ENCODE results near the gene DCAF6.

The DCAF6 gene

DNA sequence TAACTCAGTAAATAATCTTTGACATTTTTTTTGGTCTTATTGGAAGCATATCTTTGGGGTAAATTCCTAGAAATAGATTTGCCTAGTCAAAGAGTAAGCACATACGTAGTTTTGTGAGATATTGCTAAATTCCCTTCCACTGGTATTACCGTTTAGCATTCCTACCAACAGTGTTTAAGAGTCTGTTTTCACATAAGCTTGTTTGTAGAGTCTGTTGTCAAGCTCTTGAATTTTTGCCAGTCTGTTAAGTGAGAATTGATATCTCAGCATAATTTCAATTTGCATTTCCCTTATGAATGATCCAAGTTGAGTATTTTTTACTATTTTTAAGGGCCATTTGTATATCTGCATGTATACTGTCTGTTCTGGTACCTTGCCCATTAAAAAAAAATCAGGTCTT is 37.3 kb downstream of the DCAF6 start:
- no peak for DNase-seq

DNA sequence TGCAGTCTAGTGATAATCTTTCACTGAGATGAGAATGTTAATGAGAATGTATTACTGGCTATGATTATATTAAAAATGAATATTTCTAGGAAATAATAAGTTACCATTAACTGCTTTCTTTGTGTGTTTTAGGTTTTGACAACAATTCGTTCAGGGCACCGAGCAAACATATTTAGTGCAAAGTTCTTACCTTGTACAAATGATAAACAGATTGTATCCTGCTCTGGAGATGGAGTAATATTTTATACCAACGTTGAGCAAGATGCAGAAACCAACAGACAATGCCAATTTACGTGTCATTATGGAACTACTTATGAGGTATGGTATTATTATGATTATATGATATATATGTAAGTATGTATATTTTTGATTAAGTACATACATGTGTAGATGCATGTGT is 38.2 kb downstream of the DCAF6 start:
- DNase-seq = no peak

DNA sequence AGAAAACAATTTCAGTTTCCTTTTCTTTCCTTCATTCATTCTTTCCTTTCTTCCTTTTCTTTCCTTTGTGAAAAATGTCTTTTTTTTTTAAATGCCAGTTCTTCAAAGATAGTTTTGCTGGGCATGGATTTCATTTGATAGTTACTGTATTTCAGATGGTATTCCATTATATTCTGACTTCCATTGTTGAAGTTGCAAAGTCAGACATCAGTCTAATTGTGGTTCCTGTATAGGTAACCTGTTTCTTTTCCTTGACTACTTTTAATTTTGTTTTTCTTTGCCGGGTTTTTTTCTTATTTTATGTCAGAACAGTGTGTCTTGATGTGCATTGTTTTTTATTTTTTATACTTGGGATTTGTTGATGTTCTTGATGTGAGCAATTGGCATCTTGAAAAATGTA is 40.8 kb downstream of the DCAF6 start:
- no peak for DNase-seq

DNA sequence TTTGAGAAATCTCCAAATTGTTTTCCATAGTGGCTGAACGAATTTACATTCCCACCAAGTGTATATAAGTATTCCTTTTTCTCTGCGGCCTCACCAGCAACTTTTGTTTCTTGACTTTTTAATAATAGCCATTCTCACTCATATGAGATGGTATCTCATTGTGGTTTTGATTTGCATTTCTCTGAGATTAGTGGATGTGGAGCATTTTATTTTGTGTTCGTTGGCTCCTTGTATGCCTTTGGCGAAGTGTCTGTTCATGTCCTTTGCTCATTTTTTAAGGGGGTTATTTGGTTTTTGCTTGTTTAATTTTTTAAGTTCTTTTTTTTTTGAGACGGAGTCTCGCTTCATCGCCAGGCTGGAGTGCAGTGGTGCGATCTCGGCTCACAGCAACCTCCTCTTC is 45.5 kb downstream of the DCAF6 start:
- no peak for DNase-seq

DNA sequence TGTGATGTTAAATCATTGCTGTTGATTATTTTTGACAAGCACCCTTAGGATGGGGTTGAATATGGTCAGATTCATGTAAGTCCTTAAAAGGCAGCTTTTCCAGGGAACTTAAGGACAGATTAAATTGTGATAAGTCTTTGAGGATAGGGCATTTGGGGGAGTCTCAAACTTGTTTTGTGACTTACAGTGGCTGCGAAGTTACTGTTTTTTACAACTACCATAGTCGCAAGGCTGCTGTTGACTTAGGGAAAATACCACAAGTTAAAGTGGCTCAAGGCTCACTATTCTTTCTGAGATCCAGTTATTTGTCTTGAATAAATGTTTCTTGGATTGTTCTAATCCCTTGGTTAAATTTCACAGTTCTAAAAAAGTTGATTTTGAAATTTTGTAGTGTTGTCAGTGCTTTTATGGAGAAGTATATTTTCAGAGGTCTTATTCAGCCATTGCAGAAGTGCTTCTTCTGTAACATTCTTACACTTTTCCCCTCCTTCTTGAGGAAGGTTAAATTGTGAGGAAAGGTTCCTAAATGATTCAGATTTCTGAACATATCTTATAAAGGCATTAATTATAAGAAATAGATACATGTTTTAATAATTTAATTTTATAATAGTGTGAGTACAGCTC is 47.4 kb downstream of the DCAF6 start:
- no peak for DNase-seq

DNA sequence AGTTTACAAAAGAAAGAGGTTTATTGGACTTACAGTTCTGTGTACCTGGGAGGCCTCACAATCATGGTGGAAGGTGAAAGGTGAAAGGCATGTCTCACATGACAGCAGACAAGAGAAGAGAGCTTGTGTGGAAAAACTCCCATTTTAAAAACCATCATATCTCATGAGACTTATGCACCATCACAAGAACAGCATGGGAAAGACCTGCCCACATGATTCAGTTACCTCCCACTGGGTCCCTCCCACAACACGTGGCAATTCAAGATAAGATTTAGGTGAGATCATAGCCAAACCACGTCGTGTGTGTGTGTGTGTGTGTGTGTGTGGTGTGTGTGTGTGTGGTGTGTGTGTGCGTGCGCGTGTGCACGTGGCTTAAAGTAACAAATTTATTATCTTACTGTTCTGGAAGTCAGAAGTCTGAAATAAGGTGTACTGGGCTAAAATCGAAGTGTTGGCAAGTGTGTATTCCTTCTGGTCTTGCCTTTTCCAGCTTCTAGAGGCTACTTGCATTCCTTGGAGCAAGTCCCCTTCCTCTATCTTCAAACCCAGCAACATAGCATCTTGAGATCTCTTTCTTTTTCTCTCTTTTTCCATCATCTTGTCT is 48.5 kb downstream of the DCAF6 start:
- DNase-seq = no peak

DNA sequence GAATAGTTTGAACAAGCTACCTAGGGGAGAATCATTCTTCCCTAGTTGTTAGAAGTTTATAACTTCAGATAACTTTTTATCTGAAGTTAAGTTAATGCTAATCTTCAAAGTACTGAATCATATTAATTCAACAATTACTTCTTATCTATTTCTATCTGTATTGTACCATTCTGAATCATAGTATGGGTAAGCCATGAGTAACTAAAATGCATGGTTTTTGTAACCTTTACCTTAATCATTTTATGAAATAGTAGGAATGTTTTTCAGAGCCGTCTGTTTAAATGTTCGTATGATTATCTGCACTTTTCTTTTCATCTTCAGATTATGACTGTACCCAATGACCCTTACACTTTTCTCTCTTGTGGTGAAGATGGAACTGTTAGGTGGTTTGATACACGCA is 50.7 kb downstream of the DCAF6 start:
- DNase-seq = no peak

DNA sequence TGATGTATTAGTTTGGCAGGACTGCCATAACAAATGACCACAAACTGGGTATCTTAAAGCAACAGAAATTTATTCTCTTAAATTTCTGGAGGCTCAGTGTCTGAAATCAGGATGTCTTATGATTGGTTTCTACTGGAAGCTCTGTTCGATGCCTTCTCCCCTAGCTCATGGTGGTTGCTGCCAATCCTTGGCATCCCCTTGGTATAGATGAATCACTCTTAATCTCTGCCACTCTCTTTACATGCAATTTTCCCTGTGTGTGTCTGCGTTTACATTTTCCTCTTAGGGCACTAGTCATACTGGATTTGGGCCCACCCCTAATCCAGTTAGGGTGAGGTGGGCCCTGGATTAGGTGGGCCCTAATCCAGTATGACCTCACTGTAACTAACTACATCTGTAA is 55.1 kb downstream of the DCAF6 start:
- DNase-seq = no peak

DNA sequence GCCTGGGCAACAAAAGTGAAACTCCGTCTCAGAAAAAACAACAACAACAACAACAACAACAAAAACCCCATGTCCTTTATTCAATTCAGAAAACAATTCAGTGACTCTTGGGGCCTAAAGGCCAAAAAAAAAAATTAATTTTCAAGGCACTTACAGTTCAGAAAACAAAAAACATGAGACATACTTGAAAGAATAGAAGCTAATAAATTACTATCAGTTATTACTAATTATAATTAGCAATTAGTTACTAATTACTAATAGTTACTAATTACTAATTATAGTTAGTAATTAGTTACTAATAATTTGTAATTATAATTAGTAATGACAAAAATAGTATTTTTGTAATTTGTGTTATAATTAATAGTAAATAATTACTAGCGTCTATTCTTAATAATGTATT is 57.2 kb downstream of the DCAF6 start:
- DNase-seq = no peak

DNA sequence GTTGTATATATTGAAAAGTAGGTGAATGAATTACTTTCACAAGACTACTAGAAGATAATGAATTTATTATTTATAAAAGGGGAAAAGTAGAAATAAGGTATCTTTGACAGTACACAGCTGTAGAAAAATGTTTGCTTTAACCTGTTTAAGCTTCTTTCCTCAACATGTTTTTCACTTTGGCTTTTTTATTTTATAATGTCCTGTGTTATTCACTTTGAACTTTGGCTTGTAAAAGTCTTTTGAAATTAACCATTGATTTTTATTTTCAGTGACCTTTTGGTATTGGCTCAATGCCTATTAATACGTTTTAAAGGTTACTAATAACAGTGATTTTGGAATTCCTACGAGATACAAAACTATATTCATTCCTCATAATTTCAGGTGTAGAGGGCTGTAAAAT is 58.1 kb downstream of the DCAF6 start:
- no peak for DNase-seq

DNA sequence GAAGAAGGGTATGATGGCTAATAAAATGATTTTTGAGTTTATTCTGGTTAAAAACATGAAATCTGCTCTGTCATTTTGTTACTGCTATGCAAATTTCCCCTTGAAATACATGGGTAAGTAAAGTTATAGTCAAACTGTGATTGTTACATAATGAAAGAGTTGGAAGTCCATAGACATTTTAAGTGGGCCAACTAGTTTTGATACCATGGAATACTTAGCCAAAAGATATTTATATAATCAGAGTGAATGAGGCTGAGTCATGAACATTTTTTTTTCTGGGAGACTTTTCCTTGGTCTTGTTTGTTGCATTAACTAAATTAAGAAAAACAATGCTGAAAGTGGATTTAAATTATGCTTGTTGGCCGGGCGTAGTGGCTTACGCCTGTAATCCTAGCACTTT is 58.6 kb downstream of the DCAF6 start:
- DNase-seq = no peak

DNA sequence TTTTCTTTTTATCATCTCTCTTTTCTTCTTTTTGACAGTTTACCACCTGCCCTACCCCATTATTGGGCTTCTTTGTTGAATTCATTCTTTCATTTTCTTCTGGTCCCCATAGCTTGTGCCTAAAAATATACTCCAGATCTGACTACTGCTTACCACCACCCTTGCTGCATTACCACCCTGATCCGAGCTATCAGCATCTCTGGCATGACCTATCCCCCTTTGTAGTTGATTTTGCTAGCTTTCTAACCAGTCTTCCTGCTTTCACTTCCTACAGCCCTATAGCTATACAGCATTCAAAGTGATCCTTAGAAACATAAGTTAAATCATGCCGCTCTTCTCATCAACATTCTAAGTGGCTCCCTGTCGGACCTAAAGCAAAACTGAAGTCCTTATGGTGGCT is 59.8 kb downstream of the DCAF6 start:
- no peak for DNase-seq

DNA sequence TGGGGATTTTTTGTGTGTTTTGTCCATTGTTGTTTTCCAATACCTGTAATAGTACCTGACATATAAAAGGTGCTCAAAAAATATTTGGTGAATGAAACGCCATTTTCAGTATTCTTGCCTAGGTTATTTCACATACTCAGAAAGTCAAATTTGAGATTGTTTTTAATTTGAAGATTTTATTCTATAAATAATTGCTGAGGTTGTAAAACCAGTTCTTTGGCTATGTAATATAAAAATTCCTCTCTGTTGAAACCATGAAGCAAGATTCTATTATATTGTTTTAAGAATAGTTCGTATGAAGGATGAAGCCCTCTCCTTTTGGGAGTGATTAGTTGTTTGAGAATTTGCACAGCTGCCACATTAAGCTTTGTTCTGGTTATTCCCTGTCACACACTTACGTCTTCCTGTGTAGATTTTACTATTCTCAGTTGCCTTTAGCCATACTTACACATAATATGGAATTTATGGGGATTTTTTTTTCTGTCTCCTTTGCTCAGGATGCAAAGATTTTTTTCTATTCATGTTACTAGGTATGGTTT is 60.6 kb downstream of the DCAF6 start:
- no peak for DNase-seq

DNA sequence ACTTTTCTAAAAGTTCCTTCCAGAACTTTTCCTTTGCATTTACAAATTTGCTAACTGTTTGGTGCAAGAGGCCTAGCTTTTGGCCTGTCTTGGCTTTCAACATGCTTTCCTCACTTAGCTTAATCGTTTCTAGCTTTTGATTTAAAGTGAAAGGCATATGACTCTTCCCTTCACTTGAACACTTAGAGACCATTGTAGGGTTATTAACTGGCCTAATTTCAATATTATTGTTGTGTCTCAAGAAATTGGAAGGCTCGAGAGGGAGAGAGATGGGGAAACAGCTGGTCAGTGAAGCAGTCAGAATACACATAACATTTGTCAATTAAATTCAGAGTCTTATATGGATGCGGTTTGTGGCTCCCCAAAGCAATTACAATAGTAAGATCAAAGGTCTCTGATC is 63.4 kb downstream of the DCAF6 start:
- DNase-seq = no peak

DNA sequence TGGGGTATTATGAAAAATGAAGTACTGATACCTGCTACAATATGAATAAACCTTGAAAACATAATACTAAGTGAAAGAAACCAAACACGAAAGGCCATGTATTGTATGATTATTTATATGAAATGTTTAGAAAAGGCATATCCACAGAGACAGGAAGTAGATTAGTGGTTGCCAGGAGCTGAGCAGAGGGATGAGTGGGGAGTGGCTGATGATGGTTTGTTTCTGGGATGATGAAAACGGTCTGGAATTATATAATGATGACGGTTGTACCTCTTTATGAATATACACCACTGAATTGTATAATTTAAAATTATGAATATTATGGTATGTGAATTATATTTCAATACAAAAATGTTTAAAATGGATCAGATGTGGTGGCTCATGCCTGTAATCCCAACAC is 64.2 kb downstream of the DCAF6 start:
- no peak for DNase-seq

DNA sequence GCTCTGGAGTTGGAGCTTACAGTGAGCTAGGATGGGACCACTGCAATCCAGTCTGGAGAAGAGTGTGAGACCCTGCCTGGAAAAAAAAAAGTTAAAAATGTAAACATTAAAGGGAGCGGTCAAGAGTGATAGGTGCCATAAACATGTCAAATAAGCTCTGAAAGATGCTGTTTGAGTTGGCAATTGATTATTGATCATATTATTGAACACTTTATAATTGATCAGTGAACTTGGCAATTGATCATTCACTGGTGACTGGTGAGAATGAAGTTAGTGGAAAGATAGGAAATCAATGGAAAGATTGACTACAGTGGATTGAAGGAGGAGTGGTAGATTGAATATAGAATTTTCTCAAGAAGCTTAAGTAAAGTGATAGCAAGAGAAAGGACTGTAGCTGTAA is 64.7 kb downstream of the DCAF6 start:
- DNase-seq = no peak

DNA sequence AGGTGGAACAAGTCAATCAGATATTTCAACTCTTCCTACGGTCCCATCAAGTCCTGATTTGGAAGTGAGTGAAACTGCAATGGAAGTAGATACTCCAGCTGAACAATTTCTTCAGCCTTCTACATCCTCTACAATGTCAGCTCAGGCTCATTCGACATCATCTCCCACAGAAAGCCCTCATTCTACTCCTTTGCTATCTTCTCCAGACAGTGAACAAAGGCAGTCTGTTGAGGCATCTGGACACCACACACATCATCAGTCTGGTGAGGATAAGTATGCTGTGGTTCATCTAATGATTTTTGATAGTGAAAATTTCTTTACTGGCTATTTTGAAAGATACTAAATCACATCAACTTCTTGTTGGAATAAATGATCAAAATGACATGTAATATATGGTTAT is 68.0 kb downstream of the DCAF6 start:
- DNase-seq = no peak

DNA sequence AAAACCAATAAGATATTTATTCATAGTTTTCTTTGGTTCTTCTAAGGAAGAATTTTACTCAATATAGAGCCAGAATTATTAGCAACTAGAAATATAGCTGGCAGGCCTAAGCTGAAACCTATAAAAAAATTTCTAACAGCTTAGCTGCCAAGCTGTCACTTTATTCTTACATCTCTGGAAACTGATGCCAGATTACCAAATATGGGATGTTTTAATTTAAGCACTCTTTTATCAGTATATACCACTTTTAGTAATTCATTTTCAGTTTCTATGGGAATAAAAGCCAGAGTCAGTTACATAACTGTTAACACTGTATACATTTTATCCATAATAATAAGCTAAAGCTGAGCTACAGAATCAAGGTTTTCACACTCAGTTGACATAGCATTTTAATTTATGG is 69.0 kb downstream of the DCAF6 start:
- DNase-seq = no peak

DNA sequence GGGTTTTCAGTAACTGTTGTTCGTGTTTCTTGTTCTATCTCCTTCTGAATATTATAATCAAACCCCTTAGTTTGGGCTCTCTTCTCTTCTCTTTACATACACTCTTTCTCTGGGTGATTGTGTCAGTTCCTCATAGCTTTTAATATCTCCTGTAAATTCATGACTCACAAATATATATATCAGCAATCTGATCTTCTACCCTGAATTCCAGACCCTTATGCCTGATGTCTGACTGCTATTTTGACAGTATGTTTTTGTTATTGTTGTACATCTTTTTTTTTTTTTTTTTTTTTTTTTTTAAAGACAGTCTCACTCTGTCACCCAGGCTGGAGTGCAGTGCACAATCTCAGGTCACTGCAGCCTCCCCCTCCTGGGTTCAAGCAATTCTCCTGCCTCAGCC is 71.2 kb downstream of the DCAF6 start:
- no peak for DNase-seq

DNA sequence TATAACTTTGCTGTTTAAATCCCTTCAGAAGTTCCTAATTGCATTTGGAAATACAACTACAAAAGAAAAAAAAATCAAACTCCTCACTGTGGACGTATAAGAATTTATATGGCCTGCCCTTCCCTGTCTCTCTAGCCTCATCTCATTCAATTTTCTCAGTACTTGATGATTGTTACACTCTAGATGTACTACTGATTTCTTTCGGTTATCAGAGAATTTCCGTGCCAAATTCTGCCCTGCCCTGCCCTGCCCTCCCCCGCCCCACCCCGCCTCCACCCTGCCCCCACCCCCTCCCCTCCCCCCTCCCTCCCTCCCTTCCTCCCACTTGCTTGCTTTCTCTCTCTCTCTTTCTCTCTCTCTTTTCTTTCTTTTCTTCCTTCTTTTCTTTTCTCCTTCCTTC is 72.1 kb downstream of the DCAF6 start:
- no peak for DNase-seq

DNA sequence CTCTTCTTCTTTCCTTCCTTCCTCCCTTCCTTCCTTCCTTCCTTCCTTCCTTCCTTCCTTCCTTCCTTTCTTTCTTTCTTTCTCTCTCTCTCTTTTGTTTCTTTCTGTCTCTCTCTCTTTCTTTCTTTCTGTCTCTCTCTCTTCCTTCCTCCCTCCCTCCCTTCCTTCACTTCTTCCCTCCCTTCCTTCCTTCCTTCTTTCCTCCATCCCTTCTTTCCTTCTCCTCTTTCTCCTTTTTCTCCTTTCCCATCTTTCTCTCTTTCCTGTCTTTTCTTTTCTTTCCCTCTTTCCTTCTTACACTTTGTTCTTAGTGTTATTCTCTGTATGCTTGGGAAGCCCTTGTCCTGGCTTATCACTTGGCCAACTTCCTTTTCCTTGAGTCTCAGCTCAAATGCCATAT is 72.8 kb downstream of the DCAF6 start:
- DNase-seq = no peak

DNA sequence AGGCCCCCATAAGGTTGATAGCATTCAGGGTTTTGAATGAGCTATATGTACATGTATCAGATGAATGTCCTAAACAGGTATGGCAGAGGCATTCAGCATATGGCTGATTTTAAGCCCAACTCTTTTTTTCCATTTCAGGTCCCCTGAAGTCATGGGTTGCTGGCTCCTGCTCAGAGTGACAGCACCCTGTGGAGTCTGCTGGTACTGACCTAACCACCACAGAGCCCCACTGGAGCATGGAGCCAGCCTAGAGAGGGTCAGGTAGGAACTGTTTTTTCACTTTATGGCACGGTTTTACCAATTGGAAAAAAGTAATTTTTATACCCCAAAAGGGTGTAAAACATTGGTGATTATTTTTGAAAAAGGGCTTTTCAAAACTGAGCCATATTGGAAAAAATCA is 82.9 kb downstream of the DCAF6 start:
- no peak for DNase-seq

DNA sequence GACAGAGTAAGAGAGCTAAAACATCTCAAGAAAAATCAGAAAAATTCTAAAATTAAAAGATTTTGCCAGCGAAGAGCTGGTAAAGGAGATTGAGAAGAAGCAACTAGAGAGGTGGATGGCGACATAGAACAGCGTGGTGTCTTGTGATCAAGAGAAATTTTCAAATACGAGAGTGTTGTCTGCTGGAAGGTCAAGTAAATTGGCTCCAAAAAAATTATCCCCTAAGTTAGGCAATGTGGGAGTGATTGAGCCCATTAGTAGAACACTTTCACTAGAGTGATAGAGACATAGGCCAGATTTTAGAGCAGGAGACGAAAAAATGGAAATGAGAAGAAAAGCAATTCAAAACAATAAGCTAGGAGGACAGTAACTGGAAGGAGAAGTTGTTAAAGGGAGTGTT is 94.7 kb downstream of the DCAF6 start:
- no peak for DNase-seq

DNA sequence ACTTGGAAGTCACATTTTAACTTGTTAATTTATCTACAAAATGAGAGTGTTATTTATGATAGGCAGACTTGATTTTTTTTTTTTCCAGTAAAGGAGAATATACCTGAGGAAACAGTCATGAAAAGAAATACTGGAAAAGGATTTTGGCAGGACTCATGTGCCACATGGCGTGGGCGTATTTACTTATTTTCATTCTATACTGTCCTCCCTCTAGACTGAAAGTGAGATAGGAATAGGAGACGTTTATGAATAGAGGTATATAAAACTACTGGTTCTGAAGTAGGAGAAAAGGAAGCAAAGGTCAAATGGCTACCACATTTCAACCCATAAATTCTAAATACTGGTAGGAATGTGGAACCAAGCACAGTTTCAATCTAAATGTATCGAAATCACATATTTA is 95.1 kb downstream of the DCAF6 start:
- DNase-seq = no peak

DNA sequence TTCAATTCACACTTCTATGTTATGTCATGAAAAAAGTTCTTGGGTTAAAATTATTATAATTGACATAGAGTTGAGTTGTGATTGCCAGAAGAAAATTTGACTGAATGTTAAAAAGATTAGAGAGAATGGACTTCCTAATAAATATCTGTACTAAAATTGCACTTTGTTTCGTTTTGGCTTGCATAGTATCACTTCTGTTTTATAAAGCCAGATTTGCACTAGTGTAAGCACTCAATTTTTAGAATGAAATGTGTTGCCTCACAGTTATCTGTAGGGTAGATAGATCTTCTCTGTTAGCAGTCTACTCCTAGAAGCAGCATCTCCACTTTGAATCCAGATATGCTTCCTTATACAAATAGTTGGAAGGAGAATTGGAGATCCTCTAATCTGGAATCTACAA is 95.5 kb downstream of the DCAF6 start:
- DNase-seq = no peak
